ENCODE data around the gene PAX9.

DNA sequence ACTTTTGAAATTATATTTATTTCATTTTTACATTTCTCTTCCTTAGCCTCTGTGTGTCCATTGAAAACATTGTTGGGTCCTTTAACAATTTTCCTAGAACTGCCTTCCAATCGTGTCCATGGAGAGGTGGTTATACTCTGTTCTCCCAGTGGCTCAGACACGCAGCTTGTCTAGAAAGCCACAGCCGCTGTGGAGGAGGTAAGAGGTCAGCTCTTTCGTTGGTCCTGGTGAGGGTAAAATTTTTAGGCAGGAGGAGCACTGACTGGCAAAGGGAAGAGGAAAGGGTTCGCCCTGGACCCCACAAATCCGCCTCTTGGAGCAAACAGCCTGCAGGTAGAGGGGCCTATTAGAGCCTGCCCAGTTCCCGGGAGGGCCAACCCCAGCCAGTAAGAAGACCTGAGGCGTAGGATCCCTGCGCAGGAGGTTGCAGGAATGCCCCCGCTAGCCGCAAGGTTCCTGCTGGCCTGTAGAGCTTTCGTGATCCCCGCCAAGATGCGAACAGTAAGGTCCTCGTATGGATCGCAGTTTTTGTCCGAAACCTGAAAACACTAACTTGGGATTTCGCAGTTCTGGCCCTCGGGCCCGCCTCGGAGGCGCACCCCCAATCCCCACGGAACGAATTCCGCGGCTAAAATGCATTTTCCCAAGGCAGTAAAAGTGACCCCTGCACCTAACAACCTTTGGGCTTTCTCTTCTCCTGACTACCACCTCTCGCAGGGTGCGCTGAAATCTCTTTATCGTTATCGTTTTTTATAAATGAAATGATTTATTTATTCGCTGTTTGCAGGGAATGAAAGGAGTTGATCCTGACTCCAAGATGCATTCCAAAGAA, 7.5 kb upstream of the PAX9 start:
- TF ChIP-seq SIN3A (IDR thresholded peaks at IDR 0.05; ENCODE audit: borderline replicate concordance, insufficient read depth, low read length) (no peak), POLR2AphosphoS5 (IDR thresholded peaks at IDR 0.05; ENCODE audit: low read depth, low read length) (no peak), TAF1 (IDR thresholded peaks at IDR 0.05; ENCODE audit: borderline replicate concordance, insufficient read depth, low read length) (no peak)
- TF ChIP-seq, protein P1, sequence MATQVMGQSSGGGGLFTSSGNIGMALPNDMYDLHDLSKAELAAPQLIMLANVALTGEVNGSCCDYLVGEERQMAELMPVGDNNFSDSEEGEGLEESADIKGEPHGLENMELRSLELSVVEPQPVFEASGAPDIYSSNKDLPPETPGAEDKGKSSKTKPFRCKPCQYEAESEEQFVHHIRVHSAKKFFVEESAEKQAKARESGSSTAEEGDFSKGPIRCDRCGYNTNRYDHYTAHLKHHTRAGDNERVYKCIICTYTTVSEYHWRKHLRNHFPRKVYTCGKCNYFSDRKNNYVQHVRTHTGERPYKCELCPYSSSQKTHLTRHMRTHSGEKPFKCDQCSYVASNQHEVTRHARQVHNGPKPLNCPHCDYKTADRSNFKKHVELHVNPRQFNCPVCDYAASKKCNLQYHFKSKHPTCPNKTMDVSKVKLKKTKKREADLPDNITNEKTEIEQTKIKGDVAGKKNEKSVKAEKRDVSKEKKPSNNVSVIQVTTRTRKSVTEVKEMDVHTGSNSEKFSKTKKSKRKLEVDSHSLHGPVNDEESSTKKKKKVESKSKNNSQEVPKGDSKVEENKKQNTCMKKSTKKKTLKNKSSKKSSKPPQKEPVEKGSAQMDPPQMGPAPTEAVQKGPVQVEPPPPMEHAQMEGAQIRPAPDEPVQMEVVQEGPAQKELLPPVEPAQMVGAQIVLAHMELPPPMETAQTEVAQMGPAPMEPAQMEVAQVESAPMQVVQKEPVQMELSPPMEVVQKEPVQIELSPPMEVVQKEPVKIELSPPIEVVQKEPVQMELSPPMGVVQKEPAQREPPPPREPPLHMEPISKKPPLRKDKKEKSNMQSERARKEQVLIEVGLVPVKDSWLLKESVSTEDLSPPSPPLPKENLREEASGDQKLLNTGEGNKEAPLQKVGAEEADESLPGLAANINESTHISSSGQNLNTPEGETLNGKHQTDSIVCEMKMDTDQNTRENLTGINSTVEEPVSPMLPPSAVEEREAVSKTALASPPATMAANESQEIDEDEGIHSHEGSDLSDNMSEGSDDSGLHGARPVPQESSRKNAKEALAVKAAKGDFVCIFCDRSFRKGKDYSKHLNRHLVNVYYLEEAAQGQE (IDR thresholded peaks at IDR 0.05; ENCODE audit: insufficient read depth in 1 of 2, low read depth in 2 of 2, low read length in 2 of 2) = no peak
